Measurements from ENCODE around the gene CFAP299.

- TF ChIP-seq POLR2A (conservative IDR thresholded peaks at IDR 0.05) = no peak
- no peak for TF ChIP-seq PCBP2 (IDR thresholded peaks at IDR 0.05; ENCODE audit: low read depth, low read length, poor library complexity, severe bottlenecking)
- no peak for TF ChIP-seq FOXM1 (IDR thresholded peaks at IDR 0.05; ENCODE audit: low read depth)
- no peak for TF ChIP-seq FOXM1 (CRISPR knock-in tag; IDR thresholded peaks at IDR 0.05; ENCODE audit: low read depth)
- no peak for TF ChIP-seq HINFP (tag; conservative IDR thresholded peaks at IDR 0.05; ENCODE audit: low read depth)
- no peak for TF ChIP-seq SIN3A (IDR thresholded peaks at IDR 0.05; ENCODE audit: borderline replicate concordance in 2 of 2, control insufficient read depth in 1 of 2, low read depth in 2 of 2, low read length in 2 of 2)
- no peak for TF ChIP-seq YBX1 (IDR thresholded peaks at IDR 0.05)
- no peak for TF ChIP-seq ZNF197 (CRISPR knock-in tag; IDR thresholded peaks at IDR 0.05; ENCODE audit: low read depth)
- no peak for TF ChIP-seq ZBTB7A (IDR thresholded peaks at IDR 0.05; ENCODE audit: borderline replicate concordance, control insufficient read depth, low read depth, low read length)
- TF ChIP-seq EP300 (IDR thresholded peaks at IDR 0.05; ENCODE audit: low read length) = no peak
Measured at GRCh38 chr4:80382090-80382832, 46.7 kb downstream of the CFAP299 start.

All from K562 (cell line).